HG02678 (cell line): Measurements from ENCODE around the gene MKLN1.
"Not testable (repeated sequence)": the region's sequence is repeated elsewhere in the genome, so short reads cannot be mapped to it uniquely, and the experiment has no call there.

ENCODE experiments used
- ATAC-seq: cut with Tn5 transposase; IDR thresholded peaks from one replicate; pipeline ENCODE4 v1.9.1; 2021; ENCODE audit warnings: mild to moderate bottlenecking, moderate library complexity; ENCODE audit not compliant: unreplicated experiment

The MKLN1 gene

DNA sequence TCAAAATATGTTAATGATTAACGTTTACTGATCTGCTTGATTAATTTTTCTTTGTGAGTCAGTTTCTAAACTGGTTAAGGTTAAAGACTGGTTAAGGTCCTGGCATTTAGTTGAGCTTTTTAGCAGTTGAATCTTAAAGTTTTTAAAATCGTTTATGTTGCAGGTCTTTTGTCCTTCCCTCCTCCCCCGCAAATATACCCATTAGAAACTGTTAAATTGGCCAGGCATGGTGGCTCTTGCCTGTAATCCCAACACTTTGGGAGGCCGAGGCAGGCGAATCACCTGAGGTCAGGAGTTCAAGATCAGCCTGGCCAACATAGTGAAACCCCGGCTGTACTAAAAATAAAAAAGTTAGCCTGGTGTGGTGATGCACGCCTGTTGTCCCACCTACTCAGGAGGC is 127.9 kb downstream of the MKLN1 start:
- no peak for ATAC-seq

DNA sequence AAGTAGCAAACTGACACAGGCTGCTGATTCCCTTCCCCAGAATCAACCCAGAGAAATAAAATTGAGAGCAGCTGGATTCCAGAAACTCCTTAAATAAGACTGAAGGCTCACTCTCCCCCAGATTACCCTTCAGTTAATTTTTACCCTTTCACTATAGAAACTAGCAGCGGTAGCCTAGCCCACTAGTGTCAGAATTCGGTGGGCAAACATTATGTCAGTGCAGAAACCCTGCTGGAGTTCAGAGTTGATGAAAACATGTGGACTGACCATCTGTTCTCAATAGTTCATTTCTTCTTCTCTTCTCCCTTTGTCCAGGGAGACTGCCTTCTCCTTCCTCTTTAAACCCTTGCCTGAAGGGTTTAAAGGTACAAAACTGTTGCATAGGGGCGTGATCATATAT is 128.7 kb downstream of the MKLN1 start:
- ATAC-seq = no peak

- no peak for ATAC-seq
Measured at GRCh38 chr7:131459256-131459655, 131.6 kb downstream of the MKLN1 start.

- ATAC-seq = no peak
Measured at GRCh38 chr7:131462059-131462458, 134.4 kb downstream of the MKLN1 start.

- not testable (repeated sequence) for ATAC-seq
Measured at GRCh38 chr7:131462715-131463114, 135.0 kb downstream of the MKLN1 start.

DNA sequence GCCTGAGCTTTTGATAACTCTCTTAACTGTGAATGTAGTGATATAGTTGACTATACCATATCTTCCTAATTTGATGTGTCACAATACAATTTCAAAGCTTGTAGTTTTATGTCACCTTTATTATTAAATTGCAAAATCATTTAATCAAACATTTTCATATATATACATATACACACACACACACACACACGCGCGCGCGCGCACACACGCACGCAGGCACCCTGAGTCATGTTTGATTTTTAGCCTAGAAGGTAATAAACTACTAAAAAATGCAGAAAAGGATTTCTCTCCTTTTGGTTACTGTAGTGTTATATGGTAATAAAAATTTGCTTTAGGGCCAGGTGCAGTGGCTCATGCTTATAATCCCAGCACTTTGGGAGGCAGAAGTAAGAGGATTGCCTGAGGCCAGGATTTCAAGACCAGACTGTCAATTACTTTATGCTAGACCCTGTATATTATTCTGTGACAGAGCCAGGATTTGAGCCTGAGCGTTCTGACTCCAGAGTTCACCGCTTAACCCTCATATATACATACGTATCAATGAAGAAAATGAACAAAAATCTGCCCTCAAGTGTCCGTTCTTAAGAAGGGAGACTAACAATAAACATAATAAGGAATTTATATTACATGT is 139.2 kb downstream of the MKLN1 start:
- no peak for ATAC-seq

DNA sequence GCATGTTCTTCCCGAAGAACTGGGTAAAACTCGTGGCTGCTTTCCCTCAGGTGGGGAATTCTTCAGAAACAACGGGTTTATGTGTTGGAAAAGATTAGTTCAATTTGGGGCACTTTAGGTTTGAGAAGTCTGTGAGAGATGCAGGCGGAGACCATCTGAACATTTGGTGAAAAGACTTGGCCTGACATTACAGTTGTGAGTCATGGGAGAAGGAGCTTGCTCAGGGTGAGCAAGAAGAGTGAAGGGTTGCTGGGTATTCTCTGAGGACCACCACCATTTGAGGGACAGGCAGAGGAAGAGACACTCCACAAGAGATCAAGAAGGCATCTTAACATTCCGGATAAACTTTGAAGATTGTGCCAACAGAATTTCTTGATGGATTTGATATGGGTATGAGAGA is 140.1 kb downstream of the MKLN1 start:
- no peak for ATAC-seq

- ATAC-seq = no peak
Measured at GRCh38 chr7:131471250-131472004, 143.8 kb downstream of the MKLN1 start.

- no peak for ATAC-seq
Measured at GRCh38 chr7:131476740-131477139, 149.1 kb downstream of the MKLN1 start.

- ATAC-seq = no peak
Measured at GRCh38 chr7:131480384-131481315, 153.0 kb downstream of the MKLN1 start.

DNA sequence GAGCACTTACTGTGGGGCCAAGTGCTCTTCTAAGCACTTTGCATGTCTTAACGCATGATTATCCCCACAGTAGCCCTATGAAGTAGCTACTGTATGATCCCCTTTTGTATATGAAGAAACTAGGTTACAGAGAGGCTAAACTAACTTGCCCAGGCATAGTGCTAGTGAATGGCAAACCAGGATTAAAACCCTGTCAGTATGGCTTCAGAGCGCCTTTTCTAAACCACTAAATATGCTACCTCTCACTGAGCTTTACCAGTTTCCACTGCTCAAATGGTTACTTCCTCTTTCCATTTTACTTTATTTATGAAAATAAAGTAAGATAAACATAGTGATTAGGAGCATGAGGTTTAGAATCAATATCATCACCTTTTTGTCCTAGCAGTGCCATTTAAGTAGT is 155.1 kb downstream of the MKLN1 start:
- ATAC-seq = no peak

- peak; percentile 61 for ATAC-seq
Measured at GRCh38 chr7:131483586-131483985, 155.9 kb downstream of the MKLN1 start.

- ATAC-seq = no peak
Measured at GRCh38 chr7:131486346-131486745, 158.7 kb downstream of the MKLN1 start.

GRCh38 chr7:131487217-131487616 is 159.5 kb downstream of the MKLN1 start:
- no peak for ATAC-seq

GRCh38 chr7:131488361-131488760 is 160.7 kb downstream of the MKLN1 start:
- no peak for ATAC-seq

- ATAC-seq = no peak
Measured at GRCh38 chr7:131489196-131489595, 161.5 kb downstream of the MKLN1 start.

DNA sequence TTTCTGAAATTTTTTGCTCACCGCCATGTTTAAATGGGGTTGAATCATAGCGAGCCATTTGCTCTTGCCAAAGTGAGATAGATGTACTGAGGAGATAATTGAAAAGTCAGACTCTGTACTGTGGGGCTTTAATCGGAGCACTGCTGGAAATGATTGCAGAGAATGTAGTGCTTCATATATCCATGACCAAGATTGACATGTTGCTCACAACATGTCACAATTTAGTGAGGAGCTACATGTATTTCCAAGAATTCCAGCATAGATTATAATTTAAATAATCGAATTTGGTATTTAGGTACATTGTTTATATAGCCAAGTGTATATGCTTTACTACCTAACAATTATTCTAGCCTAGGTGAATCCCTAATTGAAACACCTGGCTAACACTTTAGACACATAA is 162.2 kb downstream of the MKLN1 start:
- no peak for ATAC-seq

DNA sequence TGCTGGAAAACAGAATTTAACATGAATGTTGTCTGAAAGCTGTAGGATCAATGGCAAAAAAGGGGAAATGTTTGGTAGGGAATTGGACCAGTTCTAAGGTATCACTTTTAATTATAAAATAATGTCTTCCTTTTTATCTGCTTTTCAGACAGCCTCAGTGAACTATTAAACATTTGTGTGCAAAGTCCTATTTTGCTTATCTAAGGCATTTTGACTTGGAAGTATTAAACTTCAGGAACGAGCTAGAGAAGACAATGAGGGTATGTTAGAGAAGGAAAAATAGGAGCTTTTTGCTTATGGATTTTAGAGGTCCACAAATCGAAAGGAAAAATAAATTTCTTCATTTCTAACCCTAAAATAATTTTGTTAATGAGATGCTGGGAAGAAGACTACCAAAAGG is 165.4 kb downstream of the MKLN1 start:
- no peak for ATAC-seq

- ATAC-seq = no peak
Measured at GRCh38 chr7:131493581-131493980, 165.9 kb downstream of the MKLN1 start.

DNA sequence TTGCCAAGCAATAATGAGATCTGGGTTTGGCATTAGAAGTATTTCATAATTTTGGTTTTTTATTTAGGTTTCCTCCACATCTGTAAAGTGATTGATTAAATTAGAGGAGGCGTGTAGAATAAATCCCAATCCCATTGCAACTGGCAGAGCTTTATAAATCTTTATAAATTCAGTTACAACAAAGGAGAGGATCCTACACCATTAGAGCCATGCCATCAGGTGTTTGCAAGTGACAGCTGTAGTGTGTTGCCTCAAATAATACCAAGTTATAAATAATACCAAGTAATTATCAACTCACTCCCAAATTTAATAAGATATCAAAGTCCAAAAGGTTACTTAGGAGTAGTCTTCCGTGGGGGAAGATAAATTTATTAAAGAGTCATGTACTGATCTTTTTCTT is 166.5 kb downstream of the MKLN1 start:
- no peak for ATAC-seq

DNA sequence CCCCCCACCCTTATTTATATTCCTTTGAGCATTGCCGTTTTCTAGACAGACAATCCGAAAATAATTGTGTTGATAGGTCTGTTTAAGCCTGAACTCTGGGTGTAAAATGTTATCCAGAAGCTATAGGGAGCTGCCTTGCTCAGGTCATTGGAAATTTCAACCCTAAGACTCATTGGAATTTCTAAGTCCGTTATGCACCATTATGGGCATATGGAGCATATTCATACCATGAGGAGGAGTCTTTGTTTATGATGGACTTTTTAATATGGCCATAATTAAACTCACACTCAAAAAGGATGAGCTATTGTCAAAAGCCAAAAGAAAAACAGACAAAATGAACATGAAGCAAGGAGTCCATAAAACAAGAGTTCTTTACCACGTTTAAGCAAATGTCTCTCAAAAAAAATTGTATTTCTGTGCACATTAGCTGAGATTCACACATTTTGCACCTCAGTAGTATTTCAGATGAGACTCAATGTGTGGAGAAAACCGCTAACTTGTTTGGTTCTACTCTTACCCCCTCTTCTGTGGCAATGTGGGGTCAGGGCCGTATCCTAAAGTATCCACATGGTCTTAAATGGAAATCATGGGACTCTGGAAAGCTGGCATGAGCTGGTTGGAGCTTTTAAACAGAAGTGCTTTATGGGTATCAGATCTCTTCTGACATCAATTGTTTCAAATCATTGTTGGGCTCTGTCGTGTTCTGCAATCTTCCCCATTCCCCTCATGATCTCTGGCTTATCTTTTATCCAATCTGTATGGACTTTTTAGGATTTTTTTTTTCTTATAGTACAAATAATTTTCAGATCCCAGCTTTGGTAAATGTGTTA is 168.2 kb downstream of the MKLN1 start:
- no peak for ATAC-seq
